SK-N-SH (cell line): ENCODE data around the gene OPN1SW. TPM values are rescaled to one million over a fixed set of nuclear protein-coding genes. Genes with fewer than 3 reads are reported as not detected.

Experiments used
- CTCF ChIA-PET: fragments of 300-600, 350-600 bp; formaldehyde crosslinking; extraction: SDS; loops from one replicate; lab custom pipeline; 2021; lab: Yijun Ruan, JAX
- POLR2A ChIA-PET: fragments of 350-600 bp; sonication (Branson Sonifier 250); formaldehyde crosslinking; extraction: SDS; loops from one replicate; lab custom pipeline; 2020; ENCODE audit warnings: antibody characterized with exemption, inconsistent platforms; lab: Yijun Ruan, JAX
- DNase-seq: peaks from one replicate; pipeline ENCODE4 v3.0.0; 2012
- H2AFZ ChIP-seq: fragments of 200-600 bp; sonication (generic); 2 replicates; pipeline ENCODE4 v1.8.1; 2016; ENCODE audit warnings: antibody characterized with exemption, mild to moderate bottlenecking, low read depth
- H3F3A ChIP-seq: fragments of 200-600 bp; sonication (generic); replicated peaks from 2 replicates; pipeline ENCODE3; 2016; ENCODE audit warnings: antibody characterized with exemption, mild to moderate bottlenecking; ENCODE audit not compliant: insufficient read depth
- H3K27ac ChIP-seq, 2 experiments: fragments of 200-500 bp in 1 of 2; fragments of 200-600 bp in 1 of 2; sonication (Bioruptor generic) in 1 of 2; sonication (generic), shearing (Covaris generic) in 1 of 2; 2 replicates each; pipeline versions ENCODE4 v1.5.1 to v1.6.1; 2014 to 2016; ENCODE audit warnings: low read depth in 2 of 2, inconsistent platforms in 1 of 2, low read length in 1 of 2, mild to moderate bottlenecking in 1 of 2, mixed read lengths in 1 of 2
- H3K27me3 ChIP-seq: fragments of 200-600 bp; sonication (generic), shearing (Covaris generic); 2 replicates; pipeline ENCODE4 v1.6.1; 2016; ENCODE audit warnings: mixed run types; ENCODE audit not compliant: insufficient read depth
- H3K36me3 ChIP-seq, 2 experiments: fragments of 200-500 bp in 1 of 2; fragments of 200-600 bp in 1 of 2; sonication (Bioruptor generic) in 1 of 2; sonication (generic) in 1 of 2; replicated peaks in 1 of 2; 2 replicates each; pipeline versions ENCODE3 to v1.5.1; 2014 to 2016; ENCODE audit warnings: low read length in 1 of 2, mild to moderate bottlenecking in 1 of 2; ENCODE audit not compliant: insufficient read depth in 2 of 2, control insufficient read depth in 1 of 2
- H3K4me1 ChIP-seq, 2 experiments: fragments of 200-500 bp in 1 of 2; fragments of 200-600 bp in 1 of 2; sonication (Bioruptor generic) in 1 of 2; sonication (generic), shearing (Covaris generic) in 1 of 2; 2 replicates each; pipeline versions ENCODE4 v1.5.1 to v1.6.1; 2014 to 2016; ENCODE audit warnings: low read depth in 1 of 2, low read length in 1 of 2, mixed run types in 1 of 2; ENCODE audit not compliant: insufficient read depth in 2 of 2, control insufficient read depth in 1 of 2
- H3K4me2 ChIP-seq: fragments of 200-600 bp; sonication (generic), shearing (Covaris generic); 2 replicates; pipeline ENCODE4 v1.6.1; 2017; ENCODE audit warnings: mixed run types
- H3K4me3 ChIP-seq, 2 experiments: fragments of 200-500 bp in 1 of 2; fragments of 200-600 bp in 1 of 2; sonication (Bioruptor generic) in 1 of 2; sonication (generic), shearing (Covaris generic) in 1 of 2; 2 replicates each; pipeline versions ENCODE4 v1.5.1 to v1.8.1; 2014 to 2016; ENCODE audit warnings: low read depth in 2 of 2, inconsistent platforms in 1 of 2, low read length in 1 of 2, mild to moderate bottlenecking in 1 of 2, mixed read lengths in 1 of 2, moderate library complexity in 1 of 2
- H3K79me2 ChIP-seq: fragments of 200-600 bp; sonication (generic); 2 replicates; pipeline ENCODE4 v1.8.1; 2017; ENCODE audit warnings: mild to moderate bottlenecking; ENCODE audit not compliant: insufficient read depth
- H3K9ac ChIP-seq: fragments of 200-600 bp; sonication (generic); 2 replicates; pipeline ENCODE4 v1.6.1; 2017; ENCODE audit warnings: mixed run types
- H3K9me2 ChIP-seq: fragments of 200-600 bp; sonication (generic); 2 replicates; pipeline ENCODE4 v1.6.1; 2017; ENCODE audit warnings: mixed run types
- H3K9me3 ChIP-seq: fragments of 200-600 bp; sonication (generic); 2 replicates; pipeline ENCODE4 v1.6.1; 2017; ENCODE audit warnings: mixed run types, mild to moderate bottlenecking, moderate library complexity
- H4K20me1 ChIP-seq: fragments of 200-600 bp; sonication (generic); 2 replicates; pipeline ENCODE4 v1.6.1; 2017; ENCODE audit warnings: mild to moderate bottlenecking, mixed run types; ENCODE audit not compliant: insufficient read depth
- EP300 ChIP-seq, 2 experiments: IDR thresholded peaks; 2 replicates each; pipeline versions ENCODE4 v1.4.0 to v1.6.1; 2012; ENCODE audit warnings: borderline replicate concordance in 1 of 2, low read depth in 1 of 2, low read length in 1 of 2
- EZH2phosphoT487 ChIP-seq: fragments of 200-600 bp; sonication (generic); IDR thresholded peaks from 2 replicates; pipeline ENCODE4 v1.6.1; 2017; ENCODE audit warnings: low read depth, mixed run types, mild to moderate bottlenecking, antibody characterized with exemption, moderate library complexity, borderline replicate concordance
- FOSL2 ChIP-seq: IDR thresholded peaks from 2 replicates; pipeline ENCODE4 v1.4.0; 2012; ENCODE audit warnings: low read depth, mild to moderate bottlenecking, moderate library complexity, borderline replicate concordance
- FOXJ3 ChIP-seq: sonication (generic); formaldehyde crosslinking; IDR thresholded peaks from 2 replicates; pipeline ENCODE4 v1.5.1; 2020; ENCODE audit warnings: mild to moderate bottlenecking, missing genetic modification reagents
- FOXM1 ChIP-seq: IDR thresholded peaks from 2 replicates; pipeline ENCODE4 v1.4.0; 2012; ENCODE audit warnings: low read depth, mild to moderate bottlenecking
- GABPA ChIP-seq: IDR thresholded peaks from 2 replicates; pipeline ENCODE4 v1.4.0; 2012; ENCODE audit warnings: low read depth, mild to moderate bottlenecking
- JUND ChIP-seq: IDR thresholded peaks from 2 replicates; pipeline ENCODE4 v1.4.0; 2012
- POLR2AphosphoS5 ChIP-seq: IDR thresholded peaks from 2 replicates; pipeline ENCODE4 v1.6.1; 2012; ENCODE audit warnings: low read depth, low read length
- RAD21 ChIP-seq: IDR thresholded peaks from 2 replicates; pipeline ENCODE4 v1.6.1; 2012; ENCODE audit warnings: mild to moderate bottlenecking, low read length
- RCOR1 ChIP-seq: fragments of 150-350 bp; IDR thresholded peaks from 2 replicates; pipeline ENCODE4 v1.6.1; 2017; ENCODE audit warnings: antibody characterized with exemption, low read length
- RFX5 ChIP-seq: IDR thresholded peaks from 2 replicates; pipeline ENCODE4 v1.6.1; 2012; ENCODE audit warnings: mild to moderate bottlenecking, improper control_type of control experiment, low read length
- RXRA ChIP-seq: IDR thresholded peaks from 2 replicates; pipeline ENCODE4 v1.4.0; 2012; ENCODE audit warnings: low read depth, mild to moderate bottlenecking, borderline replicate concordance
- TCF12 ChIP-seq: IDR thresholded peaks from 2 replicates; pipeline ENCODE4 v1.4.0; 2012
- TEAD4 ChIP-seq: IDR thresholded peaks from 2 replicates; pipeline ENCODE4 v1.4.0; 2012; ENCODE audit warnings: mild to moderate bottlenecking, borderline replicate concordance; ENCODE audit not compliant: insufficient read depth
- YY1 ChIP-seq: IDR thresholded peaks from 2 replicates; pipeline ENCODE4 v1.4.0; 2012; ENCODE audit warnings: low read depth, mild to moderate bottlenecking
- WGBS: methylation state at CpG from one replicate; pipeline ENCODE4 v1.1.6; 2017; ENCODE audit warnings: low lambda C conversion rate; 5-methylcytosine and 5-hydroxymethylcytosine counted together
- polyA plus RNA-seq, 3 experiments: library from polyadenylated mRNA; depleted of rRNA; stranded (reverse); fragments of >200 nt; gene quantifications; 2 replicates each; pipeline ENCODE4 v1.2.3, GENCODE V29; 2012
- TF ChIP-seq, protein P1 (sequence below): fragments of 200-600 bp; sonication (generic); IDR thresholded peaks from 2 replicates; pipeline ENCODE4 v1.6.1; 2017; ENCODE audit warnings: antibody characterized with exemption, mild to moderate bottlenecking, moderate library complexity
- TF ChIP-seq, protein P2 (sequence below): IDR thresholded peaks from 2 replicates; pipeline ENCODE4 v1.4.0; 2012; ENCODE audit warnings: low read depth

The OPN1SW gene
- polyA plus RNA-seq, 1 of the 3 experiments (the other 2 are of a cell fraction) = 0.05 TPM

DNA sequence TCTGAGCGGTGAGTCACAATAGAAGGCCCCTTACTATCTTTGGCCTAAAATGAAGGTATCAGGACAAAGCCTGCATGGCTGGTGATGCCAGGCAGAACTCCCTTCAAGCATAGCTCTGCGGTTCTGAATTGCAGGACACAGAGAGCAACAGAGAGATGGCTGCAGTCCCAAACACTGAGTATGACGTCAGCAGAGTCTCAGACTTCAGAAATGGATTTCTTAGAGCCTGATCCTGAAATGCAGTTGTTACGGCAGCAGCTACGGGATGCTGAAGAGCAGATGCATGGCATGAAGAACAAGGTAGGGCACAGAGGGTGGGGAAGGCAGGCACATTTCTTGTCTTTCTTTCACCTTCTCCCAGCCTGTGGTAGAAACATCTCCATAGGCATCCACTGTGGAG is 29.6 kb upstream of the OPN1SW start:
- no peak for DNase-seq
- TF ChIP-seq FOXJ3 (CRISPR knock-in tag) (no peak), FOXM1 (no peak), RFX5 (no peak), EP300 (IDR thresholded peaks at IDR 0.05; ENCODE audit: borderline replicate concordance in 1 of 2, low read depth in 1 of 2, low read length in 1 of 2) (no peak), TCF12 (no peak), FOSL2 (no peak), YY1 (no peak), TEAD4 (no peak), POLR2AphosphoS5 (no peak), GABPA (no peak), RXRA (no peak), RAD21 (no peak), RCOR1 (no peak), JUND (no peak)
- TF ChIP-seq, protein P1, sequence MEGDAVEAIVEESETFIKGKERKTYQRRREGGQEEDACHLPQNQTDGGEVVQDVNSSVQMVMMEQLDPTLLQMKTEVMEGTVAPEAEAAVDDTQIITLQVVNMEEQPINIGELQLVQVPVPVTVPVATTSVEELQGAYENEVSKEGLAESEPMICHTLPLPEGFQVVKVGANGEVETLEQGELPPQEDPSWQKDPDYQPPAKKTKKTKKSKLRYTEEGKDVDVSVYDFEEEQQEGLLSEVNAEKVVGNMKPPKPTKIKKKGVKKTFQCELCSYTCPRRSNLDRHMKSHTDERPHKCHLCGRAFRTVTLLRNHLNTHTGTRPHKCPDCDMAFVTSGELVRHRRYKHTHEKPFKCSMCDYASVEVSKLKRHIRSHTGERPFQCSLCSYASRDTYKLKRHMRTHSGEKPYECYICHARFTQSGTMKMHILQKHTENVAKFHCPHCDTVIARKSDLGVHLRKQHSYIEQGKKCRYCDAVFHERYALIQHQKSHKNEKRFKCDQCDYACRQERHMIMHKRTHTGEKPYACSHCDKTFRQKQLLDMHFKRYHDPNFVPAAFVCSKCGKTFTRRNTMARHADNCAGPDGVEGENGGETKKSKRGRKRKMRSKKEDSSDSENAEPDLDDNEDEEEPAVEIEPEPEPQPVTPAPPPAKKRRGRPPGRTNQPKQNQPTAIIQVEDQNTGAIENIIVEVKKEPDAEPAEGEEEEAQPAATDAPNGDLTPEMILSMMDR = no peak
- TF ChIP-seq, protein P2, sequence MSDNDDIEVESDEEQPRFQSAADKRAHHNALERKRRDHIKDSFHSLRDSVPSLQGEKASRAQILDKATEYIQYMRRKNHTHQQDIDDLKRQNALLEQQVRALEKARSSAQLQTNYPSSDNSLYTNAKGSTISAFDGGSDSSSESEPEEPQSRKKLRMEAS = no peak
- H2AFZ ChIP-seq = no peak overlapping the region
- no peaks in the 10 kb centered on the region for H3F3A ChIP-seq
- no peak overlapping the region for H3K27ac ChIP-seq
- H4K20me1 ChIP-seq = no peaks in the 10 kb centered on the region
- H3K9ac ChIP-seq = no peak overlapping the region
- H3K79me2 ChIP-seq = no peaks in the 10 kb centered on the region
- H3K27me3 ChIP-seq = no peaks in the 10 kb centered on the region
- ChIA-PET POLR2A (interaction anchor here (0.5 to 1.5 kb wide), 2 partner anchors 10 to 265 kb away, joined by 3 to 4 read pairs; no protein-coding TSS in a partner anchor), CTCF (no interaction called here)
- H3K4me3 ChIP-seq = no peak overlapping the region
- 88% methylated on average over 5 of the region's 5 CpGs for WGBS
- H3K4me1 ChIP-seq = peaks cover 0 to 6% of the 10 kb centered on the region in 2 experiments; a peak in 2 of 4 replicates
- H3K36me3 ChIP-seq = peaks cover 37 to 64% of the 10 kb centered on the region in 2 experiments
- H3K9me3 ChIP-seq = no peaks in the 10 kb centered on the region
- no peaks in the 10 kb centered on the region for H3K9me2 ChIP-seq
- H3K4me2 ChIP-seq = no peak overlapping the region

DNA sequence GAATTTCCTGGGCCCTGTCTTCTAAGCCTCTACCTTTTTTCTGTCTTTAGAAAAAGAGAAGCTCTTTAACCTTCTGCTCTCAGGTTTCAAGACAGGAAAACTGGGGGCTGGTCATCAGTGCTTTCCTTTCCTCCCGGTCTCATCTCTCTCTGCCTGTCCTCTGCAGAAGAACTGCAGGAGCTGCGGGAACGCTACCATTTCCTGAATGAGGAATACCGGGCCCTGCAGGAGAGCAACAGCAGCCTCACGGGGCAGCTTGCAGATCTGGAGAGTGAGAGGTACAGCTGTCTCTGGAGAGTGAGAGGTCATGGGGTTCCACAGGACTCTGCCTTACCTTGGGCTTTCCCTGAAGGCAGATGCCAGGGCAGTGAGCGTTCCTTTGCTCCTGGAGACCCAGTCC is 28.9 kb upstream of the OPN1SW start:
- H3K9me2 ChIP-seq = no peaks in the 10 kb centered on the region
- no peaks in the 10 kb centered on the region for H3K79me2 ChIP-seq
- no peak overlapping the region for H3K4me3 ChIP-seq
- no peak overlapping the region for H2AFZ ChIP-seq
- no peak for DNase-seq
- TF ChIP-seq YY1 = no peak
- TF ChIP-seq FOSL2 = no peak
- TF ChIP-seq EP300 (IDR thresholded peaks at IDR 0.05; ENCODE audit: borderline replicate concordance in 1 of 2, low read depth in 1 of 2, low read length in 1 of 2) = no peak
- TF ChIP-seq EZH2phosphoT487 = no peak
- no peak overlapping the region for H3K4me2 ChIP-seq
- H3K4me1 ChIP-seq = no peaks in the 10 kb centered on the region; a peak in 1 of 4 replicates
- no peaks in the 10 kb centered on the region for H3F3A ChIP-seq
- H3K36me3 ChIP-seq = peaks cover 37 to 57% of the 10 kb centered on the region in 2 experiments
- H4K20me1 ChIP-seq = no peaks in the 10 kb centered on the region
- ChIA-PET POLR2A (no interaction called here), CTCF (interaction anchor here (1.1 kb wide), 1 partner anchor 10 kb away, joined by 3 read pairs; no protein-coding TSS in a partner anchor)
- 91% methylated on average over 6 of the region's 6 CpGs for WGBS
- no peaks in the 10 kb centered on the region for H3K27me3 ChIP-seq
- H3K9me3 ChIP-seq = no peaks in the 10 kb centered on the region
- no peak overlapping the region for H3K9ac ChIP-seq
- no peak overlapping the region for H3K27ac ChIP-seq
